Activated naive CD4-positive, alpha-beta T cell treated with anti-CD3 and anti-CD28 coated beads for 36 hours (primary cell): Measurements from ENCODE around the gene ZNF256. TPM values are rescaled to one million over a fixed set of nuclear protein-coding genes. Genes with fewer than 3 reads are reported as not detected.
"Not testable (repeated sequence)": the region's sequence is repeated elsewhere in the genome, so short reads cannot be mapped to it uniquely, and the experiment has no call there.

Experiments
- CTCF ChIA-PET: fragments of 350-600 bp; sonication (Branson Sonifier 250); formaldehyde crosslinking; loops from one replicate; lab custom pipeline; 2021; ENCODE audit warnings: antibody characterized with exemption; lab: Charles Lee
- DNase-seq: peaks from one replicate; pipeline ENCODE4 v3.0.0-alpha.2; 2020
- H3K27ac Mint-ChIP-seq: one replicate; pipeline ENCODE4 v1.8.0; 2021; ENCODE audit warnings: mild to moderate bottlenecking, mixed read lengths
- H3K27me3 Mint-ChIP-seq: one replicate; pipeline ENCODE4 v1.8.0; 2021; ENCODE audit warnings: low read depth, mixed read lengths
- H3K36me3 Mint-ChIP-seq: one replicate; pipeline ENCODE4 v1.8.0; 2021; ENCODE audit warnings: low read depth, mixed read lengths
- H3K4me1 Mint-ChIP-seq: one replicate; pipeline ENCODE4 v1.8.0; 2021; ENCODE audit warnings: low read depth, mixed read lengths
- H3K4me3 Mint-ChIP-seq: one replicate; pipeline ENCODE4 v1.8.0; 2021; ENCODE audit warnings: mild to moderate bottlenecking, moderate library complexity, mixed read lengths
- H3K9me3 Mint-ChIP-seq: one replicate; pipeline ENCODE4 v1.8.0; 2021; ENCODE audit warnings: mixed read lengths
- intact Hi-C: fragments of 100-400 bp; cut with micrococcal nuclease; formaldehyde crosslinking; loops from one replicate; pipeline ENCODE4 v1.15.1; 2023
- total RNA-seq, 2 experiments: library from RNA; stranded (reverse); gene quantifications; one replicate each; pipeline ENCODE4 v1.2.3, GENCODE V29; 2021

ZNF256 gene
- total RNA-seq, 2 experiments from 2014 or later: 4.4 to 4.7 TPM

GRCh38 chr19:57935731-57936130 lies 11.8 kb downstream of the ZNF256 start:
- no peak overlapping the region for H3K27ac Mint-ChIP-seq
- peaks cover 2% of the 10 kb centered on the region for H3K4me1 Mint-ChIP-seq
- H3K9me3 Mint-ChIP-seq: peaks cover 52% of the 10 kb centered on the region
- no peak overlapping the region for H3K4me3 Mint-ChIP-seq
- intact Hi-C loops: no loop called here
- CTCF ChIA-PET: no interaction called here
- H3K36me3 Mint-ChIP-seq: peaks cover 68% of the 10 kb centered on the region
- H3K27me3 Mint-ChIP-seq: no peaks in the 10 kb centered on the region
- no peak for DNase-seq

DNA sequence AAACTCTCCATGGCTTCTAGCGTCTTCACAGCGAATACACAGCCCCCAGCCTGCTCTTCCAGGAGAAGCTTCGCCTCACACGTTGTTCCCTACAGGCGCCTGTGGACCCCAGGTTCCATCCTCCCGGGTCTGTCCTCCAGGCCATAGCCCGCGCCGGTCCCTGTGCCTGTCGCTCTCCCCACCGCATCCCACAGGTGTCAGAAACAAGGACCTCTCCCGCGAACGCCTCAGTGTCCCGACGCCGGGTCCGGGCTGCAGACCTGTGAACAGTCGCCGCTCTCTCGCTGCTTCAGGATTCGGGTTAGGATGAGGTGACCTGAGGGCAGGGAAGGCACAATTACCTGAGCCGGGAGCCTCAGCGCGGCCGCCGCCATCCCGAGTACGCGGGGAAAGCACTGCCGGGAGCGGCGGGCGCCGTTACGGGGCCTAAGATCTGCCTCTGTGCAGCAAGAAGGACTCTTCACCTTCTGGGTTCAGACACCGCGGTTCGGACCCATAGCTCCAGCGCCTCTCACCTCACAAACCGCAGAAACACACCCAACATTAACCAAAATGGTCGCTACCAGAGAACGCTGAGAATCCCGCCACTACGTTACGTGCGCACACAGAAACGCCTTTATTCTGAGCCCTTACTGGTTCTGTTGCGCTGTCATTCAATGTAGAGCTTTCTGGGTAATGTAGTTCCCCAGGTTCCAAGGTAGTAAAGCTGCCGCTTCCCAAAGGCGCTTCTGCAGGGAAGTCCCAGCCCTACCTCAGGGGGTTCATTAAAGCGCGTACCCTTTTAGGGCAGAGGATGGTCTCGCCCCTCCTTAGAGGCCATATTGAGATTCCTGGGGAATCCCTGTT lies 12.5 kb downstream of the ZNF256 start, which contains the start of gene ZNF418:
Gene ZNF418 (minus strand): TSS at position 583 of the 846 bp plus-strand sequence. CDS start 1,580 bp downstream, outside the sequence.
- intact Hi-C loops: no loop called here
- CTCF ChIA-PET: no interaction called here
- peak within 1 kb of the TSS; percentile 15 for H3K27ac Mint-ChIP-seq
- H3K4me3 Mint-ChIP-seq: peak within 1 kb of the TSS; percentile 79
- peak; percentile 67 for DNase-seq
- H3K27me3 Mint-ChIP-seq: no peaks in the 10 kb centered on the region
- peaks cover 72% of the 10 kb centered on the region for H3K36me3 Mint-ChIP-seq
- peaks cover 54% of the 10 kb centered on the region for H3K9me3 Mint-ChIP-seq
- peaks cover 2% of the 10 kb centered on the region for H3K4me1 Mint-ChIP-seq

DNA sequence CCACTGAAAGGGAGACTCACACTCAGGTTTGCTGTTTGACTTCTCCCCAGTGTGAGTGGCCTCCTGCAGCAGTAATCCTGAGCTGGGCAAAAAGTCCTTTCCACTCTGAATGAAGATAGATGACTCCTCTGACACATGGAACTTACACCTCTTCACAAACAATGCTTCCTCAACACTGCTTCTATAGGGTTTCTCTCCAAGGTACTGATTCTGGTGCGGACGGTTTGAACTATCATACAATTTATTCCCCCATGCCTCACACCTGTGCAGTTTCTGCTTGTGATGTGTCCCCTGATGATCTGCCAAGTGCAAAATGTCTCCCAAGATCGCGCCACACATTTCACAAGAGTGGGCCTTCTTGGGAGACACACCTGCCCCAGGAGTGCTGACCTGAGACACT lies 19.9 kb downstream of the ZNF256 start:
- DNase-seq: no peak
- Mint-ChIP-seq H3K4me3 (no peak overlapping the region), H3K9me3 (peaks cover 54% of the 10 kb centered on the region), H3K4me1 (no peaks in the 10 kb centered on the region), H3K36me3 (peaks cover 52% of the 10 kb centered on the region), H3K27ac (no peak overlapping the region), H3K27me3 (no peaks in the 10 kb centered on the region)
- intact Hi-C loops: no loop called here
- CTCF ChIA-PET: no interaction called here

- intact Hi-C loops: loop anchor here (1.0 to 5.0 kb wide), 8 partner anchors 27 to 553 kb away; partner anchors contain the start of genes TRAPPC2B, ZNF256, ZNF416 and ZNF547
- CTCF ChIA-PET: interaction anchor here (0.6 to 2.0 kb wide), 2 partner anchors 22 to 28 kb away, joined by 4 to 5 read pairs; partner anchors contain the start of gene ZNF814
- H3K27me3 Mint-ChIP-seq: not testable (repeated sequence)
- peak; percentile 92 for DNase-seq
- H3K36me3 Mint-ChIP-seq: peaks cover 52% of the 10 kb centered on the region
- peak within 1 kb of the TSS; percentile 90 for H3K4me3 Mint-ChIP-seq
- H3K27ac Mint-ChIP-seq: peak within 1 kb of the TSS; percentile 90
- H3K9me3 Mint-ChIP-seq: peaks cover 31% of the 10 kb centered on the region
- peaks cover 22% of the 10 kb centered on the region for H3K4me1 Mint-ChIP-seq
Observed at GRCh38 chr19:57916168-57916995, 31.1 kb downstream of the ZNF256 start, which contains the start of gene ZNF417. Gene ZNF417 (minus strand): TSS chr19:57916592. CDS start chr19:57916411, 181 bp downstream.

DNA sequence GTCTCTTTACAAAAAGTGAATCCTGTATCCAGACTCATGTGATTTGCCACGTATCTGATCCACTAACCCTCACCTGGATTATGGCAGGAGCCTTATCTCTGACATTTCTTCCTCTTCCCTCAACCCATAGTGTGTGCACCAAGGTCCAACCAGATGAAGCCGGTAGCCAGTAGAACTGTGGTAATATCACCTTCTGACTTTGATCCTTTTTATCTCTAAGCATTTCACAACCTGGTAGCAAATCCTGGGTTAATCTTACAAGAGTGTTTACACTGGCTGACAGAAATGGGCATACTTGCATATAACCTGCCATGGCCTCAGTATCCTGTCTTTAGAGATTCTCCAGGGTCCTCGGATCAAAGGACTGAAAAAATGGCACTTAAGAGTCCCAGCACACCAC lies 33.0 kb downstream of the ZNF256 start:
- peaks cover 37% of the 10 kb centered on the region for H3K9me3 Mint-ChIP-seq
- no peak for DNase-seq
- peaks cover 59% of the 10 kb centered on the region for H3K36me3 Mint-ChIP-seq
- CTCF ChIA-PET: interaction anchor here (0.6 to 2.0 kb wide), 2 partner anchors 26 to 96 kb away, joined by 3 to 4 read pairs; partner anchors contain the start of gene ZNF814
- H3K4me1 Mint-ChIP-seq: peaks cover 22% of the 10 kb centered on the region
- H3K27me3 Mint-ChIP-seq: no peaks in the 10 kb centered on the region
- no peak overlapping the region for H3K4me3 Mint-ChIP-seq
- intact Hi-C loops: no loop called here
- no peak overlapping the region for H3K27ac Mint-ChIP-seq

GRCh38 chr19:57907394-57907793 lies 40.1 kb downstream of the ZNF256 start:
- intact Hi-C loops: no loop called here
- H3K4me3 Mint-ChIP-seq: no peak overlapping the region
- DNase-seq: no peak
- no peaks in the 10 kb centered on the region for H3K27me3 Mint-ChIP-seq
- no peak overlapping the region for H3K27ac Mint-ChIP-seq
- CTCF ChIA-PET: no interaction called here
- H3K4me1 Mint-ChIP-seq: peaks cover 7% of the 10 kb centered on the region
- H3K9me3 Mint-ChIP-seq: peaks cover 62% of the 10 kb centered on the region
- peaks cover 70% of the 10 kb centered on the region for H3K36me3 Mint-ChIP-seq

- CTCF ChIA-PET: no interaction called here
- Mint-ChIP-seq H3K27me3 (no peaks in the 10 kb centered on the region), H3K4me3 (no peak overlapping the region), H3K9me3 (peaks cover 52% of the 10 kb centered on the region), H3K4me1 (peaks cover 5% of the 10 kb centered on the region), H3K27ac (no peak overlapping the region), H3K36me3 (peaks cover 49% of the 10 kb centered on the region)
- intact Hi-C loops: no loop called here
- no peak for DNase-seq
Observed at GRCh38 chr19:57905258-57905657, 42.2 kb downstream of the ZNF256 start.

- intact Hi-C loops: no loop called here
- Mint-ChIP-seq H3K27ac (no peak overlapping the region), H3K4me3 (no peak overlapping the region), H3K27me3 (no peaks in the 10 kb centered on the region), H3K4me1 (peaks cover 5% of the 10 kb centered on the region), H3K9me3 (peaks cover 47% of the 10 kb centered on the region), H3K36me3 (peaks cover 39% of the 10 kb centered on the region)
- DNase-seq: no peak
- CTCF ChIA-PET: interaction anchor here (1.0 kb wide), 1 partner anchor 134 kb away, joined by 4 read pairs; the partner anchor contains the start of gene ZNF586
Observed at GRCh38 chr19:57903618-57904184, 43.8 kb downstream of the ZNF256 start.

GRCh38 chr19:57900311-57900710 lies 47.2 kb downstream of the ZNF256 start:
- Mint-ChIP-seq H3K9me3 (peaks cover 23% of the 10 kb centered on the region), H3K27ac (no peak overlapping the region), H3K4me1 (peaks cover 5% of the 10 kb centered on the region), H3K27me3 (no peaks in the 10 kb centered on the region), H3K36me3 (peaks cover 12% of the 10 kb centered on the region), H3K4me3 (no peak overlapping the region)
- intact Hi-C loops: no loop called here
- CTCF ChIA-PET: no interaction called here
- DNase-seq: no peak

Other genes starting within 250 kb of the ZNF256 start
- gene ZNF154, start 238.5 kb downstream of the ZNF256 start, total RNA-seq: under 1 TPM; 0.64 to 0.69 TPM
- gene ZNF671, start 220.1 kb downstream of the ZNF256 start, total RNA-seq: 1 to 10 TPM; 7.1 to 7.2 TPM
- gene ZNF776, start 200.9 kb downstream of the ZNF256 start, total RNA-seq: 10 to 100 TPM in 1 of 2 experiments, 1 to 10 TPM in 1; 9.4 to 10.3 TPM
- gene ZNF586, start 178.0 kb downstream of the ZNF256 start, total RNA-seq: 10 to 100 TPM; 14.5 to 14.9 TPM
- gene ZNF552, start 132.8 kb downstream of the ZNF256 start, total RNA-seq: 1 to 10 TPM; 3.9 to 4.4 TPM
- 1 to 10 TPM; 8.7 to 9.2 TPM for gene ZNF587B, start 117.4 kb downstream of the ZNF256 start, total RNA-seq
- 10 to 100 TPM; 17.5 to 20.2 TPM for gene ZNF587, start 97.8 kb downstream of the ZNF256 start, total RNA-seq
- 10 to 100 TPM; 12.7 to 13.3 TPM for gene ZNF814, start 58.7 kb downstream of the ZNF256 start, total RNA-seq
- 1 to 10 TPM; 7.8 to 8.3 TPM for gene ZNF417, start 31.1 kb downstream of the ZNF256 start, total RNA-seq
- 1 to 10 TPM; 2.9 to 3.6 TPM for gene ZNF418, start 12.3 kb downstream of the ZNF256 start, total RNA-seq
- under 1 TPM in 1 of 2 experiments, not detected in 1; 0.31 TPM for gene C19orf18, start 26.8 kb upstream of the ZNF256 start, total RNA-seq
- 1 to 10 TPM; 4.5 to 4.7 TPM for gene ZNF606, start 55.1 kb upstream of the ZNF256 start, total RNA-seq
- not detected for gene ZSCAN1, start 86.3 kb upstream of the ZNF256 start, total RNA-seq
- gene ZNF135, start 111.6 kb upstream of the ZNF256 start, total RNA-seq: under 1 TPM; 0.54 to 0.62 TPM
- 10 to 100 TPM; 25.7 to 26.1 TPM for gene ZSCAN18, start 150.5 kb upstream of the ZNF256 start, total RNA-seq
- gene ZNF329, start 203.1 kb upstream of the ZNF256 start, total RNA-seq: 1 to 10 TPM; 4.3 to 4.8 TPM
- 10 to 100 TPM; 14.6 to 16.9 TPM for gene ZNF274, start 235.4 kb upstream of the ZNF256 start, total RNA-seq